Glutamatergic neuron (in vitro differentiated cells): ENCODE results near the gene AARS2. TPM values are rescaled to one million over a fixed set of nuclear protein-coding genes. Genes with fewer than 3 reads are reported as not detected.

Experiments used
- DNase-seq: peaks from one replicate; pipeline ENCODE4 v3.0.0; 2022
- H3K27ac Mint-ChIP-seq: one replicate; pipeline ENCODE4 v1.8.0; 2020; ENCODE audit warnings: mild to moderate bottlenecking, mixed read lengths, inconsistent platforms; ENCODE audit not compliant: unreplicated experiment
- H3K27me3 Mint-ChIP-seq: one replicate; pipeline ENCODE4 v1.8.0; 2020; ENCODE audit warnings: mild to moderate bottlenecking, moderate library complexity, mixed read lengths, inconsistent platforms; ENCODE audit not compliant: unreplicated experiment
- H3K36me3 Mint-ChIP-seq: one replicate; pipeline ENCODE4 v1.8.0; 2020; ENCODE audit warnings: mild to moderate bottlenecking, mixed read lengths, inconsistent platforms; ENCODE audit not compliant: unreplicated experiment
- H3K4me1 Mint-ChIP-seq: one replicate; pipeline ENCODE4 v1.8.0; 2020; ENCODE audit warnings: mild to moderate bottlenecking, low read depth, mixed read lengths, inconsistent platforms; ENCODE audit not compliant: unreplicated experiment
- H3K4me3 Mint-ChIP-seq: one replicate; pipeline ENCODE4 v1.8.0; 2020; ENCODE audit warnings: mild to moderate bottlenecking, mixed read lengths, inconsistent platforms; ENCODE audit not compliant: unreplicated experiment
- H3K9me3 Mint-ChIP-seq: one replicate; pipeline ENCODE4 v1.8.0; 2020; ENCODE audit warnings: mild to moderate bottlenecking, moderate library complexity, mixed read lengths, inconsistent platforms; ENCODE audit not compliant: unreplicated experiment
- CTCF ChIP-seq: fragments of 200-600 bp; sonication (generic); IDR thresholded peaks from one replicate; pipeline ENCODE4 v1.5.0; 2021; ENCODE audit not compliant: partially characterized antibody, unreplicated experiment
- total RNA-seq: library from RNA; stranded (reverse); fragmentation: NEBNext Ultra II Directional; extraction: Animal tissue kit (Norgen Biotek cat#: 25700); gene quantifications from one replicate; pipeline ENCODE4 v1.2.1, GENCODE V29; 2021; ENCODE audit not compliant: unreplicated experiment

Gene AARS2
- total RNA-seq, 1 donor from 2014 or later = 41.7 TPM

GRCh38 chr6:44311304-44311703 is 1.8 kb downstream of the AARS2 start:
- H3K27ac Mint-ChIP-seq = peak overlapping the region; percentile 92
- peaks cover 22% of the 10 kb centered on the region for H3K4me1 Mint-ChIP-seq
- H3K9me3 Mint-ChIP-seq = peaks cover 8% of the 10 kb centered on the region
- peaks cover 2% of the 10 kb centered on the region for H3K27me3 Mint-ChIP-seq
- peak overlapping the region; percentile 96 for H3K4me3 Mint-ChIP-seq
- no peak for DNase-seq
- H3K36me3 Mint-ChIP-seq = peaks cover 7% of the 10 kb centered on the region
- TF ChIP-seq CTCF = no peak

GRCh38 chr6:44310241-44310640 is 2.9 kb downstream of the AARS2 start:
- H3K36me3 Mint-ChIP-seq = peaks cover 7% of the 10 kb centered on the region
- H3K4me1 Mint-ChIP-seq = peaks cover 17% of the 10 kb centered on the region
- peaks cover 7% of the 10 kb centered on the region for H3K27me3 Mint-ChIP-seq
- no peak for DNase-seq
- no peak for TF ChIP-seq CTCF
- H3K9me3 Mint-ChIP-seq = peaks cover 8% of the 10 kb centered on the region
- H3K4me3 Mint-ChIP-seq = peak overlapping the region; percentile 73
- peak overlapping the region; percentile 75 for H3K27ac Mint-ChIP-seq

- H3K4me1 Mint-ChIP-seq = peaks cover 17% of the 10 kb centered on the region
- peak overlapping the region; percentile 45 for H3K27ac Mint-ChIP-seq
- no peak for TF ChIP-seq CTCF
- DNase-seq = no peak
- peaks cover 7% of the 10 kb centered on the region for H3K27me3 Mint-ChIP-seq
- H3K4me3 Mint-ChIP-seq = no peak overlapping the region
- H3K36me3 Mint-ChIP-seq = peaks cover 7% of the 10 kb centered on the region
- H3K9me3 Mint-ChIP-seq = peaks cover 8% of the 10 kb centered on the region
Measured at GRCh38 chr6:44309631-44310030, 3.5 kb downstream of the AARS2 start.

GRCh38 chr6:44309092-44309491 is 4.1 kb downstream of the AARS2 start:
- H3K36me3 Mint-ChIP-seq = peaks cover 7% of the 10 kb centered on the region
- H3K27ac Mint-ChIP-seq = no peak overlapping the region

GRCh38 chr6:44307217-44307616 is 5.9 kb downstream of the AARS2 start:
- DNase-seq = no peak
- Mint-ChIP-seq H3K4me3 (no peak overlapping the region), H3K4me1 (peaks cover 13% of the 10 kb centered on the region), H3K27me3 (peaks cover 10% of the 10 kb centered on the region), H3K27ac (no peak overlapping the region), H3K9me3 (peaks cover 3% of the 10 kb centered on the region), H3K36me3 (peaks cover 7% of the 10 kb centered on the region)
- no peak for TF ChIP-seq CTCF

More at GRCh38 chr6:44309092-44309491, 4.1 kb downstream of the AARS2 start:
- Mint-ChIP-seq H3K9me3 (peaks cover 7% of the 10 kb centered on the region), H3K27me3 (peaks cover 7% of the 10 kb centered on the region), H3K4me3 (peak overlapping the region; percentile 30), H3K4me1 (peaks cover 17% of the 10 kb centered on the region)
- TF ChIP-seq CTCF = no peak
- DNase-seq = no peak
